GM04503 (cell line): ENCODE measurements around the gene WNT3.
"Not testable (repeated sequence)": the region's sequence is repeated elsewhere in the genome, so short reads cannot be mapped to it uniquely, and the experiment has no call there.

Experiments used
- DNase-seq: peaks from one replicate; pipeline ENCODE4 v3.0.0-alpha.2; 2012; ENCODE audit warnings: low read depth

The WNT3 gene

GRCh38 chr17:46813920-46814319 is 4.6 kb downstream of the WNT3 start:
- DNase-seq, result no peak

GRCh38 chr17:46812624-46813318 is 5.7 kb downstream of the WNT3 start:
- no peak for DNase-seq

GRCh38 chr17:46811978-46812583 is 6.4 kb downstream of the WNT3 start:
- DNase-seq, result peak; percentile 64

- DNase-seq, result no peak
Observed at GRCh38 chr17:46810837-46811236, 7.7 kb downstream of the WNT3 start.

GRCh38 chr17:46809110-46809571 is 9.4 kb downstream of the WNT3 start:
- no peak for DNase-seq

GRCh38 chr17:46805771-46806170 is 12.7 kb downstream of the WNT3 start:
- no peak for DNase-seq

GRCh38 chr17:46803544-46803943 is 14.9 kb downstream of the WNT3 start:
- DNase-seq, result no peak

- DNase-seq, result no peak
Observed at GRCh38 chr17:46802800-46803199, 15.7 kb downstream of the WNT3 start.

GRCh38 chr17:46800573-46800972 is 17.9 kb downstream of the WNT3 start:
- DNase-seq, result no peak

GRCh38 chr17:46796956-46797530 is 21.4 kb downstream of the WNT3 start:
- no peak for DNase-seq

- DNase-seq, result no peak
Observed at GRCh38 chr17:46796524-46796923, 22.0 kb downstream of the WNT3 start.

- DNase-seq, result no peak
Observed at GRCh38 chr17:46796084-46796483, 22.4 kb downstream of the WNT3 start.

GRCh38 chr17:46795379-46795952 is 23.0 kb downstream of the WNT3 start:
- DNase-seq, result no peak

GRCh38 chr17:46794318-46794717 is 24.2 kb downstream of the WNT3 start:
- DNase-seq, result no peak

GRCh38 chr17:46793541-46793940 is 25.0 kb downstream of the WNT3 start:
- DNase-seq, result no peak

- not testable (repeated sequence) for DNase-seq
Observed at GRCh38 chr17:46793023-46793422, 25.5 kb downstream of the WNT3 start.

GRCh38 chr17:46792071-46792470 is 26.4 kb downstream of the WNT3 start:
- no peak for DNase-seq

GRCh38 chr17:46791531-46791930 is 27.0 kb downstream of the WNT3 start:
- no peak for DNase-seq

- no peak for DNase-seq
Observed at GRCh38 chr17:46790216-46790615, 28.3 kb downstream of the WNT3 start.

GRCh38 chr17:46789610-46790009 is 28.9 kb downstream of the WNT3 start:
- no peak for DNase-seq

- no peak for DNase-seq
Observed at GRCh38 chr17:46788796-46789195, 29.7 kb downstream of the WNT3 start.

- DNase-seq, result no peak
Observed at GRCh38 chr17:46788300-46788699, 30.2 kb downstream of the WNT3 start.

GRCh38 chr17:46787478-46787877 is 31.0 kb downstream of the WNT3 start:
- DNase-seq, result no peak
